Mucosa of stomach (tissue), 1 donor: ENCODE measurements around the gene POLR1B.

ENCODE experiments used
- H3K27me3 ChIP-seq: one replicate; pipeline ENCODE4 v1.7.0; 2013; ENCODE audit warnings: mild to moderate bottlenecking, low read length; ENCODE audit not compliant: control insufficient read depth, insufficient read depth
- H3K36me3 ChIP-seq: one replicate; pipeline ENCODE4 v1.7.0; 2013; ENCODE audit warnings: low read length; ENCODE audit not compliant: control insufficient read depth, insufficient read depth
- H3K4me1 ChIP-seq: one replicate; pipeline ENCODE4 v1.7.0; 2013; ENCODE audit warnings: mild to moderate bottlenecking, low read length; ENCODE audit not compliant: control insufficient read depth, insufficient read depth
- H3K4me3 ChIP-seq: one replicate; pipeline ENCODE4 v1.7.0; 2013; ENCODE audit warnings: low read length
- H3K9ac ChIP-seq: one replicate; pipeline ENCODE4 v1.7.0; 2013; ENCODE audit warnings: mild to moderate bottlenecking, low read length, moderate library complexity
- H3K9me3 ChIP-seq: one replicate; pipeline ENCODE4 v1.7.0; 2013; ENCODE audit warnings: mild to moderate bottlenecking, low read length, moderate library complexity; ENCODE audit not compliant: control insufficient read depth
- donor health status: Pancreatic carcinoma.

The POLR1B gene

DNA sequence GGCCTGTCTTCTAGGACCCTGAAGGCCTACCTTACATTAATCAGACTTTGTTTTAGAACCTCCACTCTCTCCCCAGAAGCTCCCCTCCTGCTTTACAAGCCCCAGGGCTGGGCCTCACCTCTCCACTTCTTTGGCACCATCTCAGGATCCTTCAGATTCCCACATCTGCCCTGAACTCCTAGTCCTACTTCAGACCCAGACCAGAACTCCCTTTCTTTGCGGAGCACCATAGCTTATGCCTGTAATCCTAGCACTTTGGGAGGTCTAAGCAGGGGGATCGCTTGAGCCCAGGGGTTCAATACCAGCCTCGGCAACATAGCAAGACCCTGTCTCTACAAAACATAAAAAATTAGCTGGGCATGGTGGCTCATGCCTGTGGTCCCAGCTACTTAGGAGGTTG lies 43.1 kb downstream of the POLR1B start:
- H3K4me3 ChIP-seq, result peak overlapping the region; percentile 56

DNA sequence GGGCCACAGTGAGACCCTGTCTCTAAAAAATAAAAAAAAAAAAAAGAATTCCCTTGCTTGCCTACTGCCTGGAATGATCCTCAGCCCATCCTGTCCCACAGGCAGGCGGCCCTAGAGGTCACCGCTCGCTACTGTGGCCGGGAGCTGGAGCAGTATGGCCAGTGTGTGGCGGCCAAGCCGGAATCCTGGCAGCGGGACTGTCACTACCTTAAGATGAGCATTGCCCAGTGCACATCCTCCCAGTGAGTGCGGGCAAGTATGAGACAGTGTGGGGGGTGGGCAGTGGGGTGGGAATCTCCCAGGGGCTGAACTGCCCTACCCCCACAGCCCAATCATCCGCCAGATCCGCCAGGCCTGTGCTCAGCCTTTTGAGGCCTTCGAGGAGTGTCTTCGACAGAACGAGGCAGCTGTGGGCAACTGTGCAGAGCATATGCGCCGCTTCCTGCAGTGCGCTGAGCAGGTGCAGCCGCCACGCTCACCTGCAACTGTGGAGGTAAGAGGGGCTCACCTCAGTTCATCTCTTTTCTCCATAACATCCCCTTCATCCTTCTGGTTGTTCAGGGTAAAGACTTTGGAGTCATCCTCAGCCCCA lies 43.7 kb downstream of the POLR1B start:
- Histone ChIP-seq H3K9me3 (no peaks in the 10 kb centered on the region), H3K27me3 (no peaks in the 10 kb centered on the region), H3K4me3 (no peak overlapping the region), H3K36me3 (no peaks in the 10 kb centered on the region), H3K4me1 (peaks cover 17% of the 10 kb centered on the region), H3K9ac (no peak overlapping the region)

More for the DNA sequence above, 43.1 kb downstream of the POLR1B start:
- H3K9ac ChIP-seq, result peak overlapping the region; percentile 82
- H3K27me3 ChIP-seq, result no peaks in the 10 kb centered on the region
- H3K36me3 ChIP-seq, result no peaks in the 10 kb centered on the region
- H3K9me3 ChIP-seq, result no peaks in the 10 kb centered on the region
- H3K4me1 ChIP-seq, result peaks cover 17% of the 10 kb centered on the region

DNA sequence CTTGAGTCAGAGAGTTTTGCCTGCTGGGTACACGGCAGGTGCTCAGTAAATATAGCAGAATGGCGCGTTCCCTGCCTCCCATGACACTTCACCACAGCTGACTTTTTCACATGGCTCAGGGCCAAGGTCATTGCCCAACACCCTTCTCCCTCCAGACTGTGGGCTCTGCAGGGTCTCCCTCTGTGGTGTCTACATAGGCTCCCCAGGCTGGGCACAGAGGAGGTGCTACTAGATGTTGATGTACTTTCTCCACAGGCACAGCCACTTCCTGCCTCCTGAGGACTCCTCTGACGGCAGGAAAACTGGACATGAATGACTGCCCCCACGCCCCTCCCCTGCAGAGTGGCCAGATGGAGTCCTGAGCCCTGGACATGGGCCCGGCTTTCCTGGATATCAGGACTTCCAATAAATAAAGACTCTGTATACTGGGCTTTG lies 46.4 kb downstream of the POLR1B start:
- no peak overlapping the region for H3K4me3 ChIP-seq
- H3K27me3 ChIP-seq, result no peaks in the 10 kb centered on the region
- H3K9ac ChIP-seq, result no peak overlapping the region
- H3K9me3 ChIP-seq, result no peaks in the 10 kb centered on the region
- peaks cover 11% of the 10 kb centered on the region for H3K4me1 ChIP-seq
- no peaks in the 10 kb centered on the region for H3K36me3 ChIP-seq

DNA sequence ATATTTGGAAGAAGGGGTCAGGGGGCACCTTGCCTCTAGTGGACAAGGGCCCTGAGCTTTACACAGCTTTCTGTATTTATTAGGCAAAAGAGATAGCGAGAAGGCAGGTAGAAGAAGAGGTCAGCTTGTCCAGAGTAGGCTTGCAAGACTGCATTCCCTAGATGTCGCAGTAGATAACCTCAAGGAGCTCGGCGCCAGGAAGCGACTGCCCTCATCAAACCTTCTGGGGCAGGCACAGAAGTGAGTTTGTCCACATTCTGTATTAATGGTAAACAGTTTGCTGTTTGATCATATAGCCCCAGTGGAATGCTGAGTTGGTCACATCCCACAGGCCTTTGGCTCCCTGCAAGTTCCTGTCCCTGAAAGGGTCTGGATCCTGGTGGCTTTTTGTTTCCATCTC lies 49.1 kb downstream of the POLR1B start:
- H3K27me3 ChIP-seq, result no peaks in the 10 kb centered on the region
- no peak overlapping the region for H3K4me3 ChIP-seq
- H3K36me3 ChIP-seq, result no peaks in the 10 kb centered on the region
- H3K4me1 ChIP-seq, result no peaks in the 10 kb centered on the region
- no peak overlapping the region for H3K9ac ChIP-seq
- no peaks in the 10 kb centered on the region for H3K9me3 ChIP-seq

DNA sequence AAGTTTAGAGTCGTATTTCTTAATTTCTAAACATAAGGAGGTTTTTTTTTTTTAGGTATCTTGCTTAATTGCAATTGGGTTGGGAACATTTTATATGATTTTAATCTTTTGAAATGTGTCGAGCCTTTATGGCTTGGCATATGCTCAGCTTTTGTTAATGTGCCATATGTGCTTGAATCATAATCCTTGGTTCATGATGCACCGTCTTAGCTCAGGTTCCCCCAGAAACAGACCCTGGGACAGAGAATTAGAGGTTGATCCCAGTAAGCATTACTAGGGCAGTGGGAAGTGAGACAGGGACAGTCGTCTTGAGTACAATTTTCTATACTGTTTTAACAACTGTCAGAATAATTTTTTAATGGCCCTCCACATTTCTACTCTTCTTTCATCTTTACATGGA lies 51.5 kb downstream of the POLR1B start:
- Histone ChIP-seq H3K36me3 (no peaks in the 10 kb centered on the region), H3K9ac (no peak overlapping the region), H3K4me1 (no peaks in the 10 kb centered on the region), H3K9me3 (no peaks in the 10 kb centered on the region), H3K4me3 (no peak overlapping the region), H3K27me3 (no peaks in the 10 kb centered on the region)

DNA sequence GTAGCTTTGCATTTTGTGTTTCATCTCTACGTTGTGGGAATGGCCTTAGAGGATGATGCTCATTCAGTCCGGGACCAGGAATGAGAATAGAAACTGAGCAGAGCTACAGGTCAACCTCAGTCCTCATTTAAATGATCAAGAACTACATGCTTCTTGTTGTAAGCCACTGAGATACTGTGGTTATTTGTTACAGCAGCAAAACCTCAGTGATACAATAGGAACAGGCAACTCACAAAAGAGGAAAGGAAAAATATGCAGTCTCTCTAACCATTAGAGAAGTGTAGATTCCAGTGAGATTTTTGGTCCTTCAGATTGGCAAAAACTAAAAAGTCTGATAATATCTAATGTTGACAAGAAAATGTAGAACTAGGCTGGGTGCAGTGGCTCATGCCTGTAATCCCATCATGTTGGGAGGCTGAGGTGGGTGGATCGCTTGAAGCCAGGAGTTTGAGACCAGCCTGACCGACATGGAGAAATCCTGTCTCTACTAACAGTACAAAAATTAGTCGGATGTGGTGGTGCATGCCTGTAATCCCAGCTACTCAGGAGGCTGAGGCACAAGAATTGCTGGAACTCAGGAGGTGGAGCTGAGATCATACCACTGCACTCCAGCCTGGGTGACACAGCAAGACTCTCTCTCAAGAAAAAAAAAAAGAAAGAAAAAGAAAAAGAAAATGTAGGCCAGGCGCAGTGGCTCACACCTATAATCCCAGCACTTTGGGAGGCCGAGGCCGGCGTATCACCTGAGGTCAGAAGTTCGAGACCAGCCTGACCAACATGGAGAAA lies 55.5 kb downstream of the POLR1B start:
- H3K9me3 ChIP-seq, result no peaks in the 10 kb centered on the region
- H3K9ac ChIP-seq, result no peak overlapping the region
- no peaks in the 10 kb centered on the region for H3K36me3 ChIP-seq
- H3K27me3 ChIP-seq, result no peaks in the 10 kb centered on the region
- H3K4me3 ChIP-seq, result no peak overlapping the region
- H3K4me1 ChIP-seq, result no peaks in the 10 kb centered on the region

DNA sequence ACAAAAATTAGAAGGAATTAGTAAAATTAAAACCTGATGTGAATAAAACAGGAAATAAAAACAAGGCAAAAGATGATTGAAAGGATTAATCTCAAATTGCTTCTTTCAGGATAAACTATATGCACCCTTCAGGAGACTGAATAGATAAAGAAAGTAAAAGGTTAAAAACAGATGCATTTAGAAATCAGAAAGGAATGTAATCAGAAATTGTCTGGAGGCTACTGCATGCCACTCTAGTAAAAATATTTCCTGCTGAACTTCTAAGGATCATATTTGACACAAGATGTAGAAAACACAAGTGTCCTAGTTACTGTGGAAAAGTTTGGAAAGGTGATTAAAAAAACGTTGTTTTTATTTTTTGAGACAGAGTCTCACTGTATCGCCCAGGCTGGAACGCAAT lies 58.4 kb downstream of the POLR1B start:
- Histone ChIP-seq H3K4me3 (no peak overlapping the region), H3K9me3 (no peaks in the 10 kb centered on the region), H3K36me3 (no peaks in the 10 kb centered on the region), H3K9ac (no peak overlapping the region), H3K4me1 (no peaks in the 10 kb centered on the region), H3K27me3 (no peaks in the 10 kb centered on the region)

DNA sequence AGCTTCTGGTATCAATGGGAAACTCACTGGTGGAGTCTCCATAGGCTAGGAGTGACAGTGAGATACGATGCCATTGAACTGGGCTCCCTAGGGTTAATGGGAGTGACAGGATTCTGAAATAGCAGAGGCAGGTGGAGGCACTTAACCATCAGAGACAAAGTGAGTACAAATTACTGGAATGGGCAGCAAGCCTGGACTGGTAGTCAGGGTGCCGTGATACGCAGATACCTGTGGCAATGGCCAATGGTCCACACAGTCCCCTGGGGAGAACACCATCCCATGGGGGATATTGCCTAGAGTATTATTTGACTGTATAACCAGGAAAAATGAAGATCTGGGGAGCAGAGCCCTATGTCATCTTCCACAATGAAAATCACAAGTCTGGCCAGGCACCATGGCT lies 59.5 kb downstream of the POLR1B start:
- Histone ChIP-seq H3K27me3 (no peaks in the 10 kb centered on the region), H3K9ac (no peak overlapping the region), H3K4me1 (peaks cover 8% of the 10 kb centered on the region), H3K4me3 (no peak overlapping the region), H3K36me3 (no peaks in the 10 kb centered on the region), H3K9me3 (no peaks in the 10 kb centered on the region)

DNA sequence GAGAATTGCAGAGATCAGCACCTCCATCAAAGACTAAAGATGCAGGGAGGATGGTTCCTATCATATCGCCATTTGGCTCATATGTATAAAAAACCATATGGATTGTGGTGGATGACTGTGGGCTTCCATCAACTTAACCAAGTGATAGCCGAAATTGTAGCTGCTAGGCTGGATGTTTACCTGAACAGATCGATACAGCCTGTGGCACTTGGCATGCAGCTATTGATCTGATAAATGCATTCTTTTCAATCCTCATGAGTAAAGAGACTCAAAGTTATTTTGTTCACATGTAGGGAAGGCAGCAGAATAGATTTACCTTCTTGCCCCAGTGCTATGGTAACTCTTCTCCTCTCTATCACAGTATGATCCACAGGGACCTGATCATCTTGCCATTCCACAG lies 60.7 kb downstream of the POLR1B start:
- no peak overlapping the region for H3K9ac ChIP-seq
- H3K9me3 ChIP-seq, result no peaks in the 10 kb centered on the region
- no peak overlapping the region for H3K4me3 ChIP-seq
- H3K36me3 ChIP-seq, result no peaks in the 10 kb centered on the region
- peaks cover 10% of the 10 kb centered on the region for H3K4me1 ChIP-seq
- no peaks in the 10 kb centered on the region for H3K27me3 ChIP-seq

DNA sequence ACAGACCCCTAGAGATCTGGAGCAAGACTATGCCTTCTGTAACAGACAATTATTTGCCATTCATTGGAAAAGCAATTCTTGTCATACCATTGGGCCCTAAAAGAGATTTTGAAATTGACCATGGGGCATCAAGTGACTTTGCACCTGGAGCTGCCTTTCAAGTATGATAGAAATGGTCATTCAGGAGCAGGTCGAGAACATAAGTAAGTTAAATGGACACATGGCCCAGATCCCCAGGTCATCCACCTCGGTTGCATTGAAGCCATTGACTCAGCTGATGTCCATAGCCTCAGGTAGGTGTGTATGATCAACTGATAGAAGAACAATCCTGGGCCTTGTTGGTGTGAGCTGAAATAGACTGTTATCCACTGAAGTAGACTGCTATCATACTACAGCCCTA lies 61.5 kb downstream of the POLR1B start:
- Histone ChIP-seq H3K9me3 (no peaks in the 10 kb centered on the region), H3K27me3 (no peaks in the 10 kb centered on the region), H3K4me3 (no peak overlapping the region), H3K9ac (no peak overlapping the region), H3K4me1 (peaks cover 10% of the 10 kb centered on the region), H3K36me3 (no peaks in the 10 kb centered on the region)

DNA sequence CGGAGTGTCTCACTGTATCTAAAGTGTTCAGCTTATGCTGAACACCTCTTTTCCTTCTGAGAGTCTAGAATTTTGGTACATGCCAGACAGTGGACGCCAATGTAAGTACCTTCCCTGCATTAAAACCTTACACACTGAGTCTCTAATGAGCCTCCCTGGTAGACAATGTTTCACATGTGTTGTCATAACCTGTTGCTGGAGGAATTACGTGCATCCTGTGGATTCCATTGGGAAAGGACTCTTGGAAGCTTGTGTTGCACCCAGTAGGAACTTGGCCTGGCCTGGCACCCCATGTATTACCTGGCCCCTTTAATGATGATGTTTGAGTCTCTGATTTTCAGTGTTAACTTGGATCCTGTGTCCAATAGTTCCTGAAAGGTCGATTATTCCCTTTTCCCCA lies 62.7 kb downstream of the POLR1B start:
- Histone ChIP-seq H3K9me3 (no peaks in the 10 kb centered on the region), H3K9ac (no peak overlapping the region), H3K36me3 (no peaks in the 10 kb centered on the region), H3K4me3 (no peak overlapping the region), H3K4me1 (peaks cover 10% of the 10 kb centered on the region), H3K27me3 (no peaks in the 10 kb centered on the region)

DNA sequence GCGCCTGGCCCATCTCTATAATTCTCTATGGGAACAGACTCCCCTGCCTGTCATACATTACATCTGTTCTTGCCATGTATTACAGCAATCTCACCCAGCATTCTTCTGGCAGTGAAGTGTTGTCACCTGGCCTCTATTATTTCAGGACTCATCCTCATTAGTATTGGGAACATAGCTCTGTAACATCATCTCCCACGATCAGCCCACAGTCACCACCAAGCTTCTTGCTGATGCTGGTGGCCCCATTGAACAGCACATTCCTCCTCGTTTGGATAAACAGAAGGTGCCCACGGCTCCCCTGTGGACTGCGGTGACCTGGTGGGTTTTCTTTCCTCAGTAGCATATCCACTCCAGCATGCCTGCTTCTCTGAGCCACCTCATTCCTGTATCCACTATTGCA lies 63.7 kb downstream of the POLR1B start:
- Histone ChIP-seq H3K4me3 (no peak overlapping the region), H3K9ac (no peak overlapping the region), H3K36me3 (no peaks in the 10 kb centered on the region), H3K9me3 (no peaks in the 10 kb centered on the region), H3K4me1 (peaks cover 10% of the 10 kb centered on the region), H3K27me3 (no peaks in the 10 kb centered on the region)
